H1 (cell line): ENCODE data around the gene ARHGAP6. TPM values are rescaled to one million over a fixed set of nuclear protein-coding genes. Genes with fewer than 3 reads are reported as not detected.

ENCODE experiments used
- CTCF ChIA-PET: fragments of 300-600 bp; sonication (Branson Sonifier 250); formaldehyde crosslinking; loops from one replicate; lab custom pipeline; 2021; ENCODE audit not compliant: partially characterized antibody; lab: Charles Lee
- POLR2A ChIA-PET: fragments of 300-600 bp; sonication (Branson Sonifier 250); formaldehyde crosslinking; loops from one replicate; lab custom pipeline; 2021; ENCODE audit warnings: inconsistent platforms; ENCODE audit not compliant: partially characterized antibody; lab: Charles Lee
- DNase-seq, 2 experiments: peaks; one replicate each; pipeline versions ENCODE4 v3.0.0 to v3.0.0-alpha.2; 2010 to 2022; ENCODE audit warnings: low spot score in 2 of 2, low read depth in 1 of 2, mixed read lengths in 1 of 2
- FAIRE-seq: peaks from 2 replicates; lab custom pipeline; 2011; peaks lifted over from hg19 to GRCh38; lab: Jason Lieb, UNC
- H2AFZ ChIP-seq: 2 replicates; pipeline ENCODE4 v1.8.1; 2012; ENCODE audit warnings: low read length, inconsistent platforms
- H2AK5ac ChIP-seq: 2 replicates; pipeline ENCODE4 v1.6.1; 2013; ENCODE audit warnings: low read depth, low read length
- H2BK120ac ChIP-seq: replicated peaks from 2 replicates; pipeline ENCODE3; 2013; ENCODE audit warnings: low read depth, low read length, inconsistent platforms
- H2BK12ac ChIP-seq: 2 replicates; pipeline ENCODE4 v1.6.1; 2013; ENCODE audit warnings: low read depth, low read length
- H2BK15ac ChIP-seq: 2 replicates; pipeline ENCODE4 v1.6.1; 2013; ENCODE audit warnings: low read length
- H2BK20ac ChIP-seq: 2 replicates; pipeline ENCODE4 v1.6.1; 2013; ENCODE audit warnings: low read length
- H2BK5ac ChIP-seq: 2 replicates; pipeline ENCODE4 v1.6.1; 2013; ENCODE audit warnings: low read depth, low read length
- H3K14ac ChIP-seq: 2 replicates; pipeline ENCODE4 v1.6.1; 2013; ENCODE audit warnings: inconsistent platforms; ENCODE audit not compliant: insufficient read length
- H3K18ac ChIP-seq: 2 replicates; pipeline ENCODE4 v1.6.1; 2013; ENCODE audit warnings: low read length; ENCODE audit errors: extremely low read depth
- H3K23ac ChIP-seq: 2 replicates; pipeline ENCODE4 v1.6.1; 2013; ENCODE audit warnings: inconsistent platforms; ENCODE audit not compliant: insufficient read length
- H3K23me2 ChIP-seq: 2 replicates; pipeline ENCODE4 v1.6.1; 2013; ENCODE audit warnings: low read depth, low read length
- H3K27ac ChIP-seq: 2 replicates; pipeline ENCODE4 v1.6.1; 2011; ENCODE audit warnings: low read depth, low read length, inconsistent platforms
- H3K27me3 ChIP-seq, 4 experiments: replicated peaks in 1 of 4; 1 replicate in 1 of 4; 2 replicates in 3 of 4; pipeline versions ENCODE4 v1.6.1 to v1.8.1; 2011 to 2013; ENCODE audit warnings: low read length in 3 of 4, mild to moderate bottlenecking in 3 of 4, inconsistent platforms in 2 of 4, mixed read lengths in 2 of 4, moderate library complexity in 1 of 4; ENCODE audit not compliant: control insufficient read depth in 3 of 4, insufficient read depth in 3 of 4; ENCODE audit errors: extremely low read depth in 1 of 4
- H3K36me3 ChIP-seq, 4 experiments: 2 replicates each; pipeline versions ENCODE4 v1.6.1 to v1.8.1; 2011 to 2013; ENCODE audit warnings: mild to moderate bottlenecking in 4 of 4, low read length in 3 of 4, moderate library complexity in 2 of 4, control low read depth in 1 of 4, inconsistent platforms in 1 of 4; ENCODE audit not compliant: insufficient read depth in 4 of 4, control insufficient read depth in 2 of 4
- H3K4ac ChIP-seq: replicated peaks from 2 replicates; pipeline ENCODE3; 2013; ENCODE audit warnings: low read length, low read depth, mixed read lengths, inconsistent platforms; ENCODE audit not compliant: insufficient read length
- H3K4me1 ChIP-seq, 4 experiments: replicated peaks in 1 of 4; 1 replicate in 1 of 4; 2 replicates in 3 of 4; pipeline versions ENCODE4 v1.6.1 to v1.8.1; 2011 to 2013; ENCODE audit warnings: low read length in 3 of 4, inconsistent platforms in 2 of 4, mixed read lengths in 1 of 4; ENCODE audit not compliant: insufficient read depth in 4 of 4, control insufficient read depth in 3 of 4
- H3K4me2 ChIP-seq, 2 experiments: 2 replicates each; pipeline versions ENCODE4 v1.6.1 to v1.8.1; 2011 to 2013; ENCODE audit warnings: low read depth in 2 of 2, low read length in 2 of 2, control low read depth in 1 of 2, inconsistent platforms in 1 of 2, mild to moderate bottlenecking in 1 of 2; ENCODE audit not compliant: insufficient read depth in 1 of 2
- H3K4me3 ChIP-seq, 4 experiments: fragments of 200-600, 300-600 bp in 1 of 4; sonication (generic), shearing (Covaris generic), sonication (Bioruptor Twin) in 1 of 4; 2 replicates each; pipeline versions ENCODE4 v1.5.1 to v1.8.1; 2011 to 2016; ENCODE audit warnings: low read length in 4 of 4, low read depth in 3 of 4, control low read depth in 2 of 4, inconsistent platforms in 2 of 4, mild to moderate bottlenecking in 2 of 4, mixed read lengths in 1 of 4, moderate library complexity in 1 of 4; ENCODE audit not compliant: insufficient read depth in 2 of 4; ENCODE audit errors: extremely low read depth in 1 of 4
- H3K56ac ChIP-seq: replicated peaks from 2 replicates; pipeline ENCODE3; 2013; ENCODE audit warnings: low read depth, mild to moderate bottlenecking, mixed read lengths, low read length, inconsistent platforms; ENCODE audit not compliant: insufficient read length
- H3K79me1 ChIP-seq: 2 replicates; pipeline ENCODE4 v1.6.1; 2013; ENCODE audit warnings: low read depth, low read length, control low read depth
- H3K79me2 ChIP-seq, 2 experiments: 2 replicates each; pipeline versions ENCODE4 v1.6.1 to v1.8.1; 2012 to 2013; ENCODE audit warnings: low read length in 2 of 2, mild to moderate bottlenecking in 2 of 2, inconsistent platforms in 1 of 2; ENCODE audit not compliant: insufficient read depth in 2 of 2, control insufficient read depth in 1 of 2
- H3K9ac ChIP-seq, 4 experiments: replicated peaks in 1 of 4; 1 replicate in 1 of 4; 2 replicates in 3 of 4; pipeline versions ENCODE4 v1.6.1 to v1.8.1; 2011 to 2013; ENCODE audit warnings: low read depth in 3 of 4, low read length in 3 of 4, control low read depth in 2 of 4, mild to moderate bottlenecking in 2 of 4, moderate library complexity in 2 of 4, inconsistent platforms in 1 of 4; ENCODE audit errors: extremely low read depth in 1 of 4
- H3K9me3 ChIP-seq, 2 experiments: 2 replicates each; pipeline versions ENCODE4 v1.6.1 to v1.8.1; 2012 to 2013; ENCODE audit warnings: mild to moderate bottlenecking in 2 of 2, moderate library complexity in 2 of 2, control low read depth in 1 of 2, inconsistent platforms in 1 of 2, low read depth in 1 of 2, low read length in 1 of 2, mixed read lengths in 1 of 2; ENCODE audit not compliant: insufficient read depth in 2 of 2
- H4K20me1 ChIP-seq, 2 experiments: replicated peaks in 1 of 2; 2 replicates each; pipeline versions ENCODE3 to v1.8.1; 2011 to 2013; ENCODE audit warnings: inconsistent platforms in 2 of 2, low read length in 2 of 2, mild to moderate bottlenecking in 1 of 2; ENCODE audit not compliant: insufficient read depth in 2 of 2, control insufficient read depth in 1 of 2
- H4K5ac ChIP-seq: 2 replicates; pipeline ENCODE4 v1.6.1; 2013; ENCODE audit warnings: low read length, low read depth, mixed read lengths, inconsistent platforms; ENCODE audit not compliant: insufficient read length
- H4K8ac ChIP-seq: 2 replicates; pipeline ENCODE4 v1.8.0; 2013; ENCODE audit warnings: mild to moderate bottlenecking, moderate library complexity, low read length, inconsistent platforms; ENCODE audit not compliant: insufficient read depth; ENCODE audit errors: extremely low read depth
- H4K91ac ChIP-seq: replicated peaks from 2 replicates; pipeline ENCODE3; 2013; ENCODE audit warnings: low read length, mixed read lengths, inconsistent platforms; ENCODE audit not compliant: insufficient read length
- BCL11A ChIP-seq, 2 experiments: IDR thresholded peaks; one replicate each; pipeline ENCODE4 v1.6.1; 2011; ENCODE audit warnings: low read depth in 2 of 2, low read length in 2 of 2, mild to moderate bottlenecking in 2 of 2
- CTBP2 ChIP-seq: IDR thresholded peaks from 2 replicates; pipeline ENCODE4 v1.7.0; 2011; ENCODE audit warnings: borderline replicate concordance, mild to moderate bottlenecking, moderate library complexity, mixed read lengths, low read length; ENCODE audit not compliant: insufficient read depth, insufficient read length
- GTF2F1 ChIP-seq: IDR thresholded peaks from 2 replicates; pipeline ENCODE4 v1.6.1; 2012; ENCODE audit warnings: low read depth, low read length, improper control_type of control experiment, borderline replicate concordance
- JUND ChIP-seq: IDR thresholded peaks from 2 replicates; pipeline ENCODE4 v1.6.1; 2011; ENCODE audit warnings: mild to moderate bottlenecking, improper control_type of control experiment, low read length
- RBBP5 ChIP-seq: IDR thresholded peaks from 2 replicates; pipeline ENCODE4 v1.7.1; 2012; ENCODE audit warnings: low read depth, mild to moderate bottlenecking, inconsistent platforms, low read length, moderate library complexity, borderline replicate concordance
- SIN3A ChIP-seq, 2 experiments: IDR thresholded peaks in 1 of 2; conservative IDR thresholded peaks in 1 of 2; 2 replicates each; pipeline ENCODE4 v1.6.1; 2011 to 2012; ENCODE audit warnings: low read length in 2 of 2, improper control_type of control experiment in 1 of 2, low read depth in 1 of 2, mild to moderate bottlenecking in 1 of 2
- SP2 ChIP-seq: IDR thresholded peaks from 2 replicates; pipeline ENCODE4 v1.6.1; 2012; ENCODE audit warnings: mild to moderate bottlenecking, low read length, inconsistent platforms
- SUZ12 ChIP-seq: fragments of 200-600 bp; sonication (generic); IDR thresholded peaks from 2 replicates; pipeline ENCODE4 v1.6.1; 2012; ENCODE audit warnings: mild to moderate bottlenecking, inconsistent platforms, low read length, moderate library complexity, mixed read lengths
- TAF1 ChIP-seq: IDR thresholded peaks from 2 replicates; pipeline ENCODE4 v1.6.1; 2011; ENCODE audit warnings: mild to moderate bottlenecking, low read depth, low read length
- TAF7 ChIP-seq: optimal IDR thresholded peaks from 2 replicates; pipeline ENCODE3; 2011; ENCODE audit warnings: low read depth, mild to moderate bottlenecking, inconsistent platforms, low read length, moderate library complexity, borderline replicate concordance
- WGBS, 2 experiments: shearing (Covaris generic) in 1 of 2; methylation state at CpG; one replicate each; pipeline versions ENCODE4 v1.1.6 to v1.1.7; 2013 to 2015; ENCODE audit warnings: low lambda C conversion rate in 2 of 2, mixed read lengths in 2 of 2, inconsistent platforms in 1 of 2, low coverage in 1 of 2, missing lambda C conversion rate in 1 of 2; ENCODE audit not compliant: insufficient replicate concordance in 2 of 2, insufficient coverage in 1 of 2, insufficient read length in 1 of 2; ENCODE audit errors: extremely low coverage in 1 of 2, missing lambda C conversion rate in 1 of 2; 5-methylcytosine and 5-hydroxymethylcytosine counted together
- polyA plus RNA-seq, 7 experiments: library from polyadenylated mRNA; depleted of rRNA in 3 of 7; stranded (reverse) in 5 of 7; unstranded in 2 of 7; fragments of >200 nt in 5 of 7; fragments of 200-250 nt in 2 of 7; gene quantifications; 1 replicate in 5 of 7; 2 replicates in 1 of 7; 4 replicates in 1 of 7; pipeline versions ENCODE4 v1.2.1 to v1.2.3, GENCODE V29; 2011 to 2013; ENCODE audit warnings: missing spikeins in 2 of 7, mixed read lengths in 2 of 7
- total RNA-seq: library from RNA; stranded (reverse); fragmentation: NEBNext Ultra II Directional; extraction: Animal tissue kit (Norgen Biotek cat#: 25700); gene quantifications from 2 replicates; pipeline ENCODE4 v1.2.1, GENCODE V29; 2021
- TF ChIP-seq, protein P1 (sequence below): IDR thresholded peaks from 2 replicates; pipeline ENCODE4 v1.6.1; 2012; ENCODE audit warnings: inconsistent platforms
- TF ChIP-seq, protein P2 (sequence below): IDR thresholded peaks from 2 replicates; pipeline ENCODE4 v1.6.1; 2012; ENCODE audit warnings: inconsistent platforms

The ARHGAP6 gene
- total and polyA plus RNA-seq, 2 of the 8 experiments (the other 6 are each of a cell fraction or from before 2014, with no cell fraction given), result 0.35 to 0.82 TPM

DNA sequence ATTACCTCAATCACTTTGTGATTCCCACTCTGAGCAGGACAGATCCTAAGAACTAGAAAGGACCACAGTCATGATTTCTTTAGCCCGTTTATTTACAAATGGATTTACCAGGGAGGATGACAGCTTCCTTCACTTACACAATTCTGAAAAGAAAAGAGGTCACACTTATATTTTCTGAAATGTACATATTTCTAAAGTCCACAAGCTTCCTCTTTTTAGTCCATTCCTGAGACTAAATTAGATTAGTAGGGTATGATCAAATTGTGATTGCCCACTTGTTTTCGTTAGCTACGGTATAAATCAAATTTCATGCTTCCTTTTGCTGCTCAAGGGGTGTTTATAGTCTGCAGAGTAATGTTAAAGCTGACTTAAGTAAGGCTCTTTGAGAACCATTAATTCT, 380.1 kb downstream of the ARHGAP6 start:
- Histone ChIP-seq H3K79me2 (no peaks in the 10 kb centered on the region), H3K79me1 (no peaks in the 10 kb centered on the region), H3K4me3 (no peak overlapping the region), H2AK5ac (no peak overlapping the region), H3K23ac (no peak overlapping the region), H3K56ac (no peak overlapping the region), H4K5ac (no peak overlapping the region), H3K18ac (no peak overlapping the region), H3K4me2 (no peak overlapping the region), H3K14ac (no peak overlapping the region), H4K20me1 (no peaks in the 10 kb centered on the region), H3K27me3 (no peaks in the 10 kb centered on the region), H3K23me2 (no peaks in the 10 kb centered on the region), H4K8ac (no peak overlapping the region), H4K91ac (no peak overlapping the region), H2AFZ (no peak overlapping the region), H3K36me3 (no peaks in the 10 kb centered on the region), H2BK12ac (no peak overlapping the region), H3K4me1 (no peaks in the 10 kb centered on the region), H2BK5ac (no peak overlapping the region), H3K27ac (no peak overlapping the region), H2BK15ac (no peak overlapping the region), H3K9ac (no peak overlapping the region), H3K4ac (no peak overlapping the region), H2BK20ac (no peak overlapping the region), H3K9me3 (no peaks in the 10 kb centered on the region), H2BK120ac (no peak overlapping the region)
- no peak for FAIRE-seq
- CTCF ChIA-PET, result interaction anchor here (0.9 kb wide), 1 partner anchor 95 kb away, joined by 3 read pairs; no protein-coding TSS in a partner anchor
- POLR2A ChIA-PET, result no interaction called here
- no peak for DNase-seq
- WGBS, 2 experiments, result 83% methylated on average over 3 of the region's 3 CpGs; no CpG with 5 or more reads in 1 of the 2 experiments
- TF ChIP-seq GTF2F1 (no peak), RBBP5 (no peak), BCL11A (IDR thresholded peaks at IDR 0.05; ENCODE audit: low read depth in 2 of 2, low read length in 2 of 2) (no peak), SUZ12 (no peak), TAF7 (no peak), CTBP2 (no peak), JUND (no peak), SIN3A (conservative IDR thresholded peaks at IDR 0.05 in 1 of 2, IDR thresholded peaks at IDR 0.05 in 1 of 2; ENCODE audit: low read depth in 1 of 2, low read length in 2 of 2) (no peak), SP2 (no peak), TAF1 (no peak)
- TF ChIP-seq, protein P1, sequence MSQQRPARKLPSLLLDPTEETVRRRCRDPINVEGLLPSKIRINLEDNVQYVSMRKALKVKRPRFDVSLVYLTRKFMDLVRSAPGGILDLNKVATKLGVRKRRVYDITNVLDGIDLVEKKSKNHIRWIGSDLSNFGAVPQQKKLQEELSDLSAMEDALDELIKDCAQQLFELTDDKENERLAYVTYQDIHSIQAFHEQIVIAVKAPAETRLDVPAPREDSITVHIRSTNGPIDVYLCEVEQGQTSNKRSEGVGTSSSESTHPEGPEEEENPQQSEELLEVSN, result no peak
- TF ChIP-seq, protein P2, sequence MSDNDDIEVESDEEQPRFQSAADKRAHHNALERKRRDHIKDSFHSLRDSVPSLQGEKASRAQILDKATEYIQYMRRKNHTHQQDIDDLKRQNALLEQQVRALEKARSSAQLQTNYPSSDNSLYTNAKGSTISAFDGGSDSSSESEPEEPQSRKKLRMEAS, result no peak
